DND-41 (cell line): ENCODE results near the gene MMP2.

ENCODE experiments used
- EZH2 ChIP-seq: IDR thresholded peaks from 3 replicates; pipeline ENCODE4 v1.6.1; 2012; ENCODE audit warnings: borderline replicate concordance, low read depth, mild to moderate bottlenecking, moderate library complexity, low read length, inconsistent platforms; ENCODE audit not compliant: severe bottlenecking
- TF ChIP-seq, protein P1 (sequence below): IDR thresholded peaks from 2 replicates; pipeline ENCODE4 v1.5.1; 2012; ENCODE audit warnings: borderline replicate concordance, low read length, moderate library complexity, mild to moderate bottlenecking; ENCODE audit not compliant: poor library complexity, severe bottlenecking; ENCODE audit errors: extremely low read depth

DNA sequence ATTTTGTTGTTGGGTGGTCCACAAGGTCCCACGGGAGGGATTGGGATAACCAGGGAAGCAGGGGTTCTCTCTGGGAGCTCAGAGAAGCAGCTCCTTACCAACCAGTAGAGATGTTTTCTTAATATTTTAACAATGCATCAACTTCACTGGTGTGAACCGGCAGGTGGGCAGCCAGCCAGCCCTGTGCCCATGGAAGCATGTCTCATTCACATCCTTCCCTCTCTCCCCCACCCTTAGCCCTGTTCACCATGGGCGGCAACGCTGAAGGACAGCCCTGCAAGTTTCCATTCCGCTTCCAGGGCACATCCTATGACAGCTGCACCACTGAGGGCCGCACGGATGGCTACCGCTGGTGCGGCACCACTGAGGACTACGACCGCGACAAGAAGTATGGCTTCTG, 9.3 kb downstream of the MMP2 start:
- TF ChIP-seq, protein P1, sequence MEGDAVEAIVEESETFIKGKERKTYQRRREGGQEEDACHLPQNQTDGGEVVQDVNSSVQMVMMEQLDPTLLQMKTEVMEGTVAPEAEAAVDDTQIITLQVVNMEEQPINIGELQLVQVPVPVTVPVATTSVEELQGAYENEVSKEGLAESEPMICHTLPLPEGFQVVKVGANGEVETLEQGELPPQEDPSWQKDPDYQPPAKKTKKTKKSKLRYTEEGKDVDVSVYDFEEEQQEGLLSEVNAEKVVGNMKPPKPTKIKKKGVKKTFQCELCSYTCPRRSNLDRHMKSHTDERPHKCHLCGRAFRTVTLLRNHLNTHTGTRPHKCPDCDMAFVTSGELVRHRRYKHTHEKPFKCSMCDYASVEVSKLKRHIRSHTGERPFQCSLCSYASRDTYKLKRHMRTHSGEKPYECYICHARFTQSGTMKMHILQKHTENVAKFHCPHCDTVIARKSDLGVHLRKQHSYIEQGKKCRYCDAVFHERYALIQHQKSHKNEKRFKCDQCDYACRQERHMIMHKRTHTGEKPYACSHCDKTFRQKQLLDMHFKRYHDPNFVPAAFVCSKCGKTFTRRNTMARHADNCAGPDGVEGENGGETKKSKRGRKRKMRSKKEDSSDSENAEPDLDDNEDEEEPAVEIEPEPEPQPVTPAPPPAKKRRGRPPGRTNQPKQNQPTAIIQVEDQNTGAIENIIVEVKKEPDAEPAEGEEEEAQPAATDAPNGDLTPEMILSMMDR: no peak
- no peak for TF ChIP-seq EZH2
